Peyer's patch (tissue), 4 donors: ENCODE data around the gene ZNF77. TPM values are rescaled to one million over a fixed set of nuclear protein-coding genes. Genes with fewer than 3 reads are reported as not detected.
"Not testable (repeated sequence)": the region's sequence is repeated elsewhere in the genome, so short reads cannot be mapped to it uniquely, and the experiment has no call there.

Source experiments
- DNase-seq, 3 donors: peaks; one replicate each; pipeline ENCODE4 v3.0.0-alpha.2; 2017 to 2019
- H3K27ac ChIP-seq, 4 donors: fragments of 200-600 bp; sonication (generic); one replicate each; pipeline ENCODE4 v1.5.1; 2016 to 2019
- H3K27me3 ChIP-seq, 2 donors: fragments of 200-600 bp; sonication (generic); one replicate each; pipeline ENCODE4 v1.5.1; 2019
- H3K36me3 ChIP-seq, 3 donors: fragments of 200-600 bp; sonication (generic); one replicate each; pipeline ENCODE4 v1.5.1; 2016 to 2019
- H3K4me1 ChIP-seq, 4 donors: fragments of 200-600 bp; sonication (generic); one replicate each; pipeline ENCODE4 v1.5.1; 2016 to 2019
- H3K4me3 ChIP-seq, 4 donors: fragments of 200-600 bp; sonication (generic); 1 replicate in 3 of 4; 2 replicates in 1 of 4; pipeline ENCODE4 v1.5.1; 2016 to 2019; ENCODE audit warnings: mild to moderate bottlenecking in 1 of 4
- H3K9me3 ChIP-seq, 4 donors: fragments of 200-600 bp; sonication (generic); one replicate each; pipeline ENCODE4 v1.5.1; 2016 to 2019; ENCODE audit warnings: mild to moderate bottlenecking in 1 of 4
- CTCF ChIP-seq, 6 experiments: fragments of 450-650 bp in 4 of 6; fragments of 200-600 bp in 2 of 6; sonication (generic) in 1 of 6; IDR thresholded peaks; one replicate each; pipeline ENCODE4 v1.5.1; 2017 to 2019; ENCODE audit warnings: antibody characterized with exemption in 6 of 6, mild to moderate bottlenecking in 3 of 6, moderate library complexity in 1 of 6
- POLR2A ChIP-seq, 2 donors: fragments of 450-650 bp; IDR thresholded peaks; one replicate each; pipeline ENCODE4 v1.5.1; 2017; ENCODE audit warnings: antibody characterized with exemption in 2 of 2, mild to moderate bottlenecking in 2 of 2, moderate library complexity in 2 of 2
- total RNA-seq, 4 donors: library from RNA; depleted of rRNA; stranded (reverse); fragments of >200 nt; gene quantifications; one replicate each; pipeline ENCODE4 v1.1.0, GENCODE V29; 2016

ZNF77 gene
- total RNA-seq, 4 donors from 2014 or later: 3.7 to 7.5 (median 5.6) TPM

- TF ChIP-seq CTCF (IDR thresholded peaks at IDR 0.05): no peak
- TF ChIP-seq POLR2A (IDR thresholded peaks at IDR 0.05): no peak
- peaks cover 0 to 17% (median 7%) of the 10 kb centered on the region in 4 donors for H3K4me1 ChIP-seq
- no peaks in the 10 kb centered on the region for H3K9me3 ChIP-seq
- no peak for DNase-seq
- H3K4me3 ChIP-seq: peak overlapping the region; percentile 72 to 98 (median 87)
- H3K27ac ChIP-seq: peak overlapping the region; percentile 87 to 95 (median 92)
- H3K36me3 ChIP-seq: no peaks in the 10 kb centered on the region
- H3K27me3 ChIP-seq: no peaks in the 10 kb centered on the region
These were observed 909 bp upstream of the ZNF77 start for GRCh38 chr19:2945575-2946184.

- H3K4me3 ChIP-seq: peak overlapping the region; percentile 72 to 98 (median 87)
- no peaks in the 10 kb centered on the region for H3K9me3 ChIP-seq
- no peak for TF ChIP-seq POLR2A (IDR thresholded peaks at IDR 0.05)
- TF ChIP-seq CTCF (IDR thresholded peaks at IDR 0.05): no peak
- peaks cover 0 to 13% (median 7%) of the 10 kb centered on the region in 4 donors for H3K4me1 ChIP-seq
- peaks cover 0 to 3% (median 0%) of the 10 kb centered on the region in 3 donors for H3K36me3 ChIP-seq
- H3K27me3 ChIP-seq: no peaks in the 10 kb centered on the region
- no peak for DNase-seq
- peak overlapping the region; percentile 71 to 95 (median 92) for H3K27ac ChIP-seq
These were observed 382 bp downstream of the ZNF77 start for GRCh38 chr19:2944403-2944774.

GRCh38 chr19:2942928-2943640 lies 1.7 kb downstream of the ZNF77 start:
- H3K4me3 ChIP-seq: no peak overlapping the region
- no peak for TF ChIP-seq POLR2A (IDR thresholded peaks at IDR 0.05)
- TF ChIP-seq CTCF (IDR thresholded peaks at IDR 0.05): no peak
- H3K36me3 ChIP-seq: peaks cover 0 to 7% (median 0%) of the 10 kb centered on the region in 3 donors
- H3K9me3 ChIP-seq: no peaks in the 10 kb centered on the region
- DNase-seq: no peak
- H3K27me3 ChIP-seq: no peaks in the 10 kb centered on the region
- peaks cover 0 to 9% (median 7%) of the 10 kb centered on the region in 4 donors for H3K4me1 ChIP-seq
- H3K27ac ChIP-seq: no peak overlapping the region

- peaks cover 0 to 37% (median 6%) of the 10 kb centered on the region in 4 donors for H3K9me3 ChIP-seq
- not testable (repeated sequence) for H3K27me3 ChIP-seq, H3K4me1 ChIP-seq, H3K4me3 ChIP-seq, DNase-seq, H3K27ac ChIP-seq
- peaks cover 0 to 52% (median 0%) of the 10 kb centered on the region in 3 donors for H3K36me3 ChIP-seq
These were observed 8.9 kb downstream of the ZNF77 start for GRCh38 chr19:2935863-2936262.

- Histone ChIP-seq H3K4me3 (no peak overlapping the region), H3K36me3 (peaks cover 0 to 46% (median 0%) of the 10 kb centered on the region in 3 donors), H3K27me3 (no peaks in the 10 kb centered on the region), H3K9me3 (peaks cover 0 to 37% (median 6%) of the 10 kb centered on the region in 4 donors), H3K27ac (no peak overlapping the region), H3K4me1 (no peaks in the 10 kb centered on the region)
- DNase-seq: no peak
- TF ChIP-seq CTCF (IDR thresholded peaks at IDR 0.05) (no peak), POLR2A (IDR thresholded peaks at IDR 0.05) (no peak)
These were observed 11.3 kb downstream of the ZNF77 start for GRCh38 chr19:2933490-2933910.

- Histone ChIP-seq H3K36me3 (no peaks in the 10 kb centered on the region), H3K27ac (no peak overlapping the region), H3K9me3 (peaks cover 0 to 7% (median 0%) of the 10 kb centered on the region in 4 donors), H3K27me3 (no peaks in the 10 kb centered on the region), H3K4me1 (no peaks in the 10 kb centered on the region), H3K4me3 (no peak overlapping the region)
- TF ChIP-seq POLR2A (IDR thresholded peaks at IDR 0.05) (no peak), CTCF (IDR thresholded peaks at IDR 0.05) (no peak)
- no peak for DNase-seq
These were observed 17.7 kb downstream of the ZNF77 start for GRCh38 chr19:2927032-2927430.
